HL-60 (cell line): Measurements from ENCODE around the gene TM9SF1.
A peak's percentile ranks its signal among the peaks of the same experiment; 100 is the strongest.

Experiments
- DNase-seq, 2 experiments: peaks; one replicate each; pipeline ENCODE4 v3.0.0-alpha.2; 2010 to 2020; ENCODE audit warnings: low read depth in 1 of 2, low spot score in 1 of 2
- H3K27ac ChIP-seq: fragments of 250-450 bp; sonication (Bioruptor Pico); replicated peaks from 2 replicates; pipeline ENCODE4 v1.5.1; 2020; ENCODE audit warnings: mild to moderate bottlenecking, moderate library complexity
- H3K27me3 ChIP-seq: fragments of 250-450 bp; sonication (Bioruptor Pico); 2 replicates; pipeline ENCODE4 v1.5.1; 2021; ENCODE audit warnings: mild to moderate bottlenecking, moderate library complexity; ENCODE audit not compliant: insufficient read depth, poor library complexity, severe bottlenecking
- H3K4me3 ChIP-seq: replicated peaks from 2 replicates; pipeline ENCODE4 v1.5.1; 2011; ENCODE audit warnings: mild to moderate bottlenecking, control low read depth, low read length; ENCODE audit not compliant: insufficient read depth
- GABPA ChIP-seq: IDR thresholded peaks from 2 replicates; pipeline ENCODE4 v1.6.1; 2012; ENCODE audit warnings: low read depth
- POLR2AphosphoS5 ChIP-seq: IDR thresholded peaks from 2 replicates; pipeline ENCODE4 v1.6.1; 2012; ENCODE audit warnings: low read depth
- SPI1 ChIP-seq: IDR thresholded peaks from 2 replicates; pipeline ENCODE4 v1.6.1; 2012; ENCODE audit warnings: low read depth, mild to moderate bottlenecking, borderline replicate concordance
- TF ChIP-seq, protein P1 (sequence below): IDR thresholded peaks from one replicate; pipeline ENCODE4 v1.5.1; 2011; ENCODE audit warnings: low read length, control low read depth, inconsistent platforms; ENCODE audit not compliant: insufficient read depth
- TF ChIP-seq, protein P2 (sequence below): IDR thresholded peaks from 2 replicates; pipeline ENCODE4 v1.6.1; 2012; ENCODE audit warnings: low read depth; ENCODE audit not compliant: insufficient replicate concordance

TM9SF1 gene

DNA sequence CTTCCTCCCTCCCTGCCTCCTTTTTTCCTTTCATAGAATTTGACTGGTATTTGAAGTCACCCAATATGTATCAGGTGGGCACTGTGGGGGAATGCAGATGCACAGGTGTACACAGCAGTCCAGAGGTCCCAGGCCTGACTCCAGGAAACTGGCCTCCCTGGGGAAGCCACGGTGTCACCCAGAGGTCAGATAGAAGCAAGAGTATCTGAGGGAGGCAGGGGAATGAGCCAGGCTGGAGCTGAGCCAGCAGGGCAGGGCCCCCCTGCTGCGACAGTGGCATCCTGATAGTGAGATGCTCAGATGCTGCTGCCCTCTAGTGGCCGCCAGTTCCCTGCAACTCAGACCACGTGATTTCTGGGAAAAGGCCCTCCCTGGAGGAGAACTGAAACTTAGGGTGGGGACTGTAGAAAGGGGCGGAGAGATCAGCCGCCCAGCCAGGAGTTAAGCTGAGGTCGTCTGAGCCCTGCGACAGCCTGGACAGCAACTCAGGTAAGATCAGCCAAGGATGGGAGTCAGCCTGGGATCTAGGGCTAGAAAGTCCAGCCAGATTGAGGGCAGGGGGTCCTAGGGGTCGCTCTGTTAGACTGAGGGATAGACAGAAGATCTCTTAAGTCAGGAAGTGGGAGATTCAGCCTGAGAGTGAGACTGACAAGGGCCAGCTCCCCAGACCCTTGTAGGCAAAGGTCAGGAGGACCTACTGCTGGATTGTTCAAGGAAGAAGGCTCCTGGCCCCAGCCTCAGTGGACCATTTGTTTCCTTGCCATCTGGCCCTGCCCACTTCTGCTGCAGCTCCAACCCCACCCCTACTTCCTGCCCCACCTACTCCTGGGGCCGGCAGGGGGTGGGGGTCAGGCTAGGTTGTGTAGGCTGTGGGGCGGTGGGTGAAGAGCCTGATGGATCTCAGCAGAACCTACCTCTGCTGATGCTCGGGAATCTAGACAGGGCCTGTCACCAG lies 34.1 kb downstream of the TM9SF1 start, which contains the start of gene IRF9:
Gene IRF9, plus strand, starts transcription at position 416 of the 955 bp plus-strand sequence. CDS start 880 bp downstream, outside the sequence.
- DNase-seq, result peak; percentile 91 to 93
- Histone ChIP-seq H3K27ac (peak within 1 kb of the TSS; percentile 32; the same call in 1 of the 2 replicates), H3K27me3 (no peaks in the 10 kb centered on the region), H3K4me3 (peak within 1 kb of the TSS; percentile 33)
- no peak for TF ChIP-seq SPI1
- peak; percentile 59 for TF ChIP-seq POLR2AphosphoS5
- TF ChIP-seq GABPA, result no peak
- TF ChIP-seq, protein P1, sequence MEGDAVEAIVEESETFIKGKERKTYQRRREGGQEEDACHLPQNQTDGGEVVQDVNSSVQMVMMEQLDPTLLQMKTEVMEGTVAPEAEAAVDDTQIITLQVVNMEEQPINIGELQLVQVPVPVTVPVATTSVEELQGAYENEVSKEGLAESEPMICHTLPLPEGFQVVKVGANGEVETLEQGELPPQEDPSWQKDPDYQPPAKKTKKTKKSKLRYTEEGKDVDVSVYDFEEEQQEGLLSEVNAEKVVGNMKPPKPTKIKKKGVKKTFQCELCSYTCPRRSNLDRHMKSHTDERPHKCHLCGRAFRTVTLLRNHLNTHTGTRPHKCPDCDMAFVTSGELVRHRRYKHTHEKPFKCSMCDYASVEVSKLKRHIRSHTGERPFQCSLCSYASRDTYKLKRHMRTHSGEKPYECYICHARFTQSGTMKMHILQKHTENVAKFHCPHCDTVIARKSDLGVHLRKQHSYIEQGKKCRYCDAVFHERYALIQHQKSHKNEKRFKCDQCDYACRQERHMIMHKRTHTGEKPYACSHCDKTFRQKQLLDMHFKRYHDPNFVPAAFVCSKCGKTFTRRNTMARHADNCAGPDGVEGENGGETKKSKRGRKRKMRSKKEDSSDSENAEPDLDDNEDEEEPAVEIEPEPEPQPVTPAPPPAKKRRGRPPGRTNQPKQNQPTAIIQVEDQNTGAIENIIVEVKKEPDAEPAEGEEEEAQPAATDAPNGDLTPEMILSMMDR, result peak; percentile 94
- TF ChIP-seq, protein P2, sequence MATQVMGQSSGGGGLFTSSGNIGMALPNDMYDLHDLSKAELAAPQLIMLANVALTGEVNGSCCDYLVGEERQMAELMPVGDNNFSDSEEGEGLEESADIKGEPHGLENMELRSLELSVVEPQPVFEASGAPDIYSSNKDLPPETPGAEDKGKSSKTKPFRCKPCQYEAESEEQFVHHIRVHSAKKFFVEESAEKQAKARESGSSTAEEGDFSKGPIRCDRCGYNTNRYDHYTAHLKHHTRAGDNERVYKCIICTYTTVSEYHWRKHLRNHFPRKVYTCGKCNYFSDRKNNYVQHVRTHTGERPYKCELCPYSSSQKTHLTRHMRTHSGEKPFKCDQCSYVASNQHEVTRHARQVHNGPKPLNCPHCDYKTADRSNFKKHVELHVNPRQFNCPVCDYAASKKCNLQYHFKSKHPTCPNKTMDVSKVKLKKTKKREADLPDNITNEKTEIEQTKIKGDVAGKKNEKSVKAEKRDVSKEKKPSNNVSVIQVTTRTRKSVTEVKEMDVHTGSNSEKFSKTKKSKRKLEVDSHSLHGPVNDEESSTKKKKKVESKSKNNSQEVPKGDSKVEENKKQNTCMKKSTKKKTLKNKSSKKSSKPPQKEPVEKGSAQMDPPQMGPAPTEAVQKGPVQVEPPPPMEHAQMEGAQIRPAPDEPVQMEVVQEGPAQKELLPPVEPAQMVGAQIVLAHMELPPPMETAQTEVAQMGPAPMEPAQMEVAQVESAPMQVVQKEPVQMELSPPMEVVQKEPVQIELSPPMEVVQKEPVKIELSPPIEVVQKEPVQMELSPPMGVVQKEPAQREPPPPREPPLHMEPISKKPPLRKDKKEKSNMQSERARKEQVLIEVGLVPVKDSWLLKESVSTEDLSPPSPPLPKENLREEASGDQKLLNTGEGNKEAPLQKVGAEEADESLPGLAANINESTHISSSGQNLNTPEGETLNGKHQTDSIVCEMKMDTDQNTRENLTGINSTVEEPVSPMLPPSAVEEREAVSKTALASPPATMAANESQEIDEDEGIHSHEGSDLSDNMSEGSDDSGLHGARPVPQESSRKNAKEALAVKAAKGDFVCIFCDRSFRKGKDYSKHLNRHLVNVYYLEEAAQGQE, result no peak

DNA sequence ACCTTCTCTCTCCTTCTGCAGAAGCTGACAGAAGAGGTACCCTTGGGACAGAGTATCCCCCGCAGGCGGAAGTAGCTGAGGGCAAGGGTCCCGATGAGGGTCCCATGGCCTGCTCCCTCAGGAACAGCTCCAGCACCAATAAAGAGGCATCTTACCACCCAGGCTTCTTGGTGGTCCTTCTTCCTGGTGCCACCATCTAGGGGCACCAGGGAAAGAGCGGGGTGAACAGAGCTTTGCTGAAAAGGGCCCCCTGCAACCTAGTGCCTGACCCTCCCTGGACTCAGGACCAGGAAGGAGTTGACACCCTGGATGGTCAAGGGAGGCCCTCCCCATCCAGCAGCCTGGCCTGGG lies 34.8 kb downstream of the TM9SF1 start:
- no peak for DNase-seq
- Histone ChIP-seq H3K27ac (no peak overlapping the region), H3K27me3 (no peaks in the 10 kb centered on the region), H3K4me3 (no peak overlapping the region)
- TF ChIP-seq SPI1 (no peak), GABPA (no peak)
- TF ChIP-seq, protein P2, result no peak
- TF ChIP-seq, protein P1, result no peak

DNA sequence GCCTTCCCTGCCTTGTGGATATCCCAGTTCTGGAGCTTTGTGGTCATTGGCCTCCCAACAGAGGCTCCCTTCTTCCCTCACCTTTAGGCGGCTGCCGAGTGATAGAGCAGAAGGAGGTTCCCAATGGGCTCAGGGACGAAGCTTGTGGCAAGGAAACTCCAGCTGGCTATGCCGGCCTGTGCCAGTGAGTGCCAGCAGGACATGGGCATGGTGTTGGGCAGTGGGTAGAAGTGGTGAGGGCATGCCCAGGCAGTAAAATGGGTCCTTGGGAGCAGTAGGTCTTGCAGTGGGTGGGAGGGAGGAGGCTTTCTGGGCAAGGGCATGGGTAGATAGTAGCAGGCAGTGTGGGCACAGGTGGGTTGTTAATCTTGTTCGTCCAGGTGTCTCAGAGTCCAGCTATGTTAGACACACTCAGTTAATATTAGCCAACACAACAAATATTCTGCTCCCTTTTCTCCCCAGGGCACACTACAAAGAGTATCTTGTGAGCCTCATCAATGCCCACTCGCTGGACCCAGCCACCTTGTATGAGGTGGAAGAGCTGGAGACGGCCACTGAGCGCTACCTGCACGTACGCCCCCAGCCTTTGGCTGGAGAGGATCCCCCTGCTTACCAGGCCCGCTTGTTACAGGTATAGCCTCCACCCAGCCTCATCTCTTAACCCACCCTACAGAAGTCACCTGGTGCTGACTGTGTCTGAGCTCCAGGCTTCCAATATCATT lies 35.3 kb downstream of the TM9SF1 start:
- Histone ChIP-seq H3K27ac (no peak overlapping the region), H3K4me3 (no peak overlapping the region), H3K27me3 (no peaks in the 10 kb centered on the region)
- TF ChIP-seq POLR2AphosphoS5, result no peak; the same call in 1 of the 2 replicates
- TF ChIP-seq, protein P2, result no peak
- TF ChIP-seq GABPA, result no peak
- TF ChIP-seq SPI1, result no peak
- TF ChIP-seq, protein P1, result no peak
- no peak for DNase-seq
